ENCODE measurements around the gene SLC47A1. TPM values are rescaled to one million over a fixed set of nuclear protein-coding genes. Genes with fewer than 3 reads are reported as not detected.
A peak's percentile ranks its signal among the peaks of the same experiment; 100 is the strongest.

SLC47A1 gene
- total and polyA plus RNA-seq, 9 of the 15 experiments (the other 6 are each of a cell fraction or from before 2014, with no cell fraction given), result not detected

DNA sequence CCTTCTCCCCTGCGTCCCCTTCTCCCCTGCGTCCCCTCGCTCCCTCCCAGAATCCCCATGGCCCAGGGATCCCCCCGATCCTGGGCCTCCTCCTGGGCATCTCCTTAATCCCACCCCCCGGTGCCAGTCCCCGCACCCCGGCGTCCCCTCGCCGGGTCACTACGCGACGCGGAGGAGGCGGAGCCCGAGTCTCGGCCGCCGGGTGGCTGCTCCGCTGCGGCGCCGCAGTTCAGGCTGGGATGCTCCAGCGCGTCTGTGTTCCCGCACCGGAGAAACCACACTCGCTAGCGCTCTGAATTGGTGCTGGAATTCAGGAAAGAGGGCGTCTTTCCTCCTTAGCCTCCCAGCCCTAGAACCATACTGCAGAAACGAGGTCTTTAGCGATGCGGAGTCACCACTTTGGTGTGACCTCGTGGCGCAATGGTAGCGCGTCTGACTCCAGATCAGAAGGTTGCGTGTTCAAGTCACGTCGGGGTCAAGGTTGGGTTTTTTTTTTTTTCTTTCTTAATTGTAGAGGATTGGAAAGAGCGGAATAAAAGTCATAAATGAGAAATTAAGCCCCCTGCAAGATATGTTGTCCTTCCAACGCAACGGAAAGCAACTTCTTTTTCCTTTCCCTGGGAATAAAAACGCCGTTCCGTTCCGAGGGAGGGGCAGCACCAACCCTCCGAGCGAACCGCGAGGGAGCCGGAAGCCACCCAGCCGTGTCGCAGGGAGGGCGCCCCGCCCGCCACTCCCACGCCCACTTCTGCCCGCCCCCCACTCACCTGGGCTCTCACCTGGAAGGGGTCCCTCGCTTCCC, 25.7 kb upstream of the SLC47A1 start:
- peak overlapping the region; percentile 81 for H3K4me2 ChIP-seq (ENCODE audit: insufficient read depth, low read length)
- intact Hi-C loops (cut with micrococcal nuclease), result no loop called here
- ATAC-seq (peak; percentile 88), FAIRE-seq (peak; percentile 71), DNase-seq (ENCODE audit: extremely low read depth in 1 of 4, low spot score in 3 of 4) (peak; percentile 56 to 67 (median 60))
- BruUV-seq (replicated peaks), result no TSS peak
- no peaks in the 10 kb centered on the region for H3K79me2 ChIP-seq (ENCODE audit: control insufficient read depth, insufficient read depth, low read length)
- H3K4me3 ChIP-seq, result peak overlapping the region; percentile 58
- under 1% methylated on average over 24 of the region's 60 CpGs for WGBS (ENCODE audit: insufficient coverage, low coverage, missing lambda C conversion rate)
- H3K9me1 ChIP-seq (ENCODE audit: control insufficient read depth, insufficient read depth, low read length), result no peaks in the 10 kb centered on the region
- no peaks in the 10 kb centered on the region for H4K20me1 ChIP-seq (replicated peaks; ENCODE audit: control insufficient read depth, insufficient read depth, low read length)
- no peaks in the 10 kb centered on the region for H3K36me3 ChIP-seq (ENCODE audit: control insufficient read depth, insufficient read depth, low read length)
- in situ Hi-C loops (cut with MboI), result no loop called here
- H3K9ac ChIP-seq (ENCODE audit: insufficient read depth in 1 of 2, low read depth in 2 of 2, low read length in 2 of 2), result peak overlapping the region in 1 of 2 experiments; percentile 81; a peak in 2 of 4 replicates
- ChIA-PET POLR2A (no interaction called here), CTCF (ENCODE audit: low intra/inter-chr PET ratio) (no interaction called here)
- H3K27ac ChIP-seq (ENCODE audit: extremely low read depth, low read depth, low read length), result no peak overlapping the region
- H2AFZ ChIP-seq (ENCODE audit: low read depth, low read length), result peak overlapping the region; percentile 80
- H3K27me3 ChIP-seq (ENCODE audit: control insufficient read depth in 2 of 2, insufficient read depth in 2 of 2, low read length in 2 of 2), result no peaks in the 10 kb centered on the region; a peak in 1 of 5 replicates
- peaks cover 0 to 11% of the 10 kb centered on the region in 2 experiments; a peak in 2 of 5 replicates for H3K4me1 ChIP-seq (replicated peaks in 1 of 2; ENCODE audit: control insufficient read depth in 2 of 2, insufficient read depth in 2 of 2, low read length in 2 of 2)
- H3K9me3 ChIP-seq (replicated peaks; ENCODE audit: control insufficient read depth, insufficient read depth, low read depth, low read length), result no peaks in the 10 kb centered on the region
- TF ChIP-seq U2AF1 (optimal IDR thresholded peaks at IDR 0.05; ENCODE audit: low read depth, low read length) (no peak), ZNF175 (CRISPR knock-in tag; IDR thresholded peaks at IDR 0.05; ENCODE audit: low read depth) (no peak), CCNT2 (IDR thresholded peaks at IDR 0.05; ENCODE audit: borderline replicate concordance, extremely low read depth, insufficient read length, low read depth, low read length) (no peak), NCOA6 (IDR thresholded peaks at IDR 0.05) (peak; percentile 61), NCOR1 (IDR thresholded peaks at IDR 0.05) (no peak), ZNF134 (CRISPR knock-in tag; conservative IDR thresholded peaks at IDR 0.05) (no peak), ZFX (CRISPR knock-in tag; IDR thresholded peaks at IDR 0.05) (no peak), NFRKB (IDR thresholded peaks at IDR 0.05; ENCODE audit: low read depth) (no peak), GTF2E2 (tag; IDR thresholded peaks at IDR 0.05) (no peak), ZFP30 (CRISPR knock-in tag; IDR thresholded peaks at IDR 0.05; ENCODE audit: borderline replicate concordance) (no peak), MTA1 (IDR thresholded peaks at IDR 0.05; ENCODE audit: borderline replicate concordance) (peak; percentile 41; the same call in 1 of the 2 replicates), MTF1 (CRISPR knock-in tag; IDR thresholded peaks at IDR 0.05; ENCODE audit: borderline replicate concordance) (no peak)
- TF ChIP-seq, protein P1, sequence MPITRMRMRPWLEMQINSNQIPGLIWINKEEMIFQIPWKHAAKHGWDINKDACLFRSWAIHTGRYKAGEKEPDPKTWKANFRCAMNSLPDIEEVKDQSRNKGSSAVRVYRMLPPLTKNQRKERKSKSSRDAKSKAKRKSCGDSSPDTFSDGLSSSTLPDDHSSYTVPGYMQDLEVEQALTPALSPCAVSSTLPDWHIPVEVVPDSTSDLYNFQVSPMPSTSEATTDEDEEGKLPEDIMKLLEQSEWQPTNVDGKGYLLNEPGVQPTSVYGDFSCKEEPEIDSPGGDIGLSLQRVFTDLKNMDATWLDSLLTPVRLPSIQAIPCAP (CRISPR knock-in tag; IDR thresholded peaks at IDR 0.05; ENCODE audit: borderline replicate concordance), result no peak

Data from K562 (cell line).